Activated CD8-positive, alpha-beta memory T cell treated with anti-CD3 and anti-CD28 coated beads for 36 hours (primary cell): ENCODE data around the gene PAX3. TPM values are rescaled to one million over a fixed set of nuclear protein-coding genes. Genes with fewer than 3 reads are reported as not detected.

ENCODE experiments used
- CTCF ChIA-PET: fragments of 350-600 bp; sonication (Branson Sonifier 250); formaldehyde crosslinking; loops from one replicate; lab custom pipeline; 2021; ENCODE audit warnings: antibody characterized with exemption; lab: Charles Lee
- POLR2A ChIA-PET: fragments of 350-600 bp; sonication (Branson Sonifier 250); formaldehyde crosslinking; loops from one replicate; lab custom pipeline; 2021; ENCODE audit warnings: antibody characterized with exemption; lab: Charles Lee
- total RNA-seq, 2 experiments: library from RNA; stranded (reverse); gene quantifications; one replicate each; pipeline ENCODE4 v1.2.3, GENCODE V29; 2021

The PAX3 gene
- not detected for total RNA-seq

DNA sequence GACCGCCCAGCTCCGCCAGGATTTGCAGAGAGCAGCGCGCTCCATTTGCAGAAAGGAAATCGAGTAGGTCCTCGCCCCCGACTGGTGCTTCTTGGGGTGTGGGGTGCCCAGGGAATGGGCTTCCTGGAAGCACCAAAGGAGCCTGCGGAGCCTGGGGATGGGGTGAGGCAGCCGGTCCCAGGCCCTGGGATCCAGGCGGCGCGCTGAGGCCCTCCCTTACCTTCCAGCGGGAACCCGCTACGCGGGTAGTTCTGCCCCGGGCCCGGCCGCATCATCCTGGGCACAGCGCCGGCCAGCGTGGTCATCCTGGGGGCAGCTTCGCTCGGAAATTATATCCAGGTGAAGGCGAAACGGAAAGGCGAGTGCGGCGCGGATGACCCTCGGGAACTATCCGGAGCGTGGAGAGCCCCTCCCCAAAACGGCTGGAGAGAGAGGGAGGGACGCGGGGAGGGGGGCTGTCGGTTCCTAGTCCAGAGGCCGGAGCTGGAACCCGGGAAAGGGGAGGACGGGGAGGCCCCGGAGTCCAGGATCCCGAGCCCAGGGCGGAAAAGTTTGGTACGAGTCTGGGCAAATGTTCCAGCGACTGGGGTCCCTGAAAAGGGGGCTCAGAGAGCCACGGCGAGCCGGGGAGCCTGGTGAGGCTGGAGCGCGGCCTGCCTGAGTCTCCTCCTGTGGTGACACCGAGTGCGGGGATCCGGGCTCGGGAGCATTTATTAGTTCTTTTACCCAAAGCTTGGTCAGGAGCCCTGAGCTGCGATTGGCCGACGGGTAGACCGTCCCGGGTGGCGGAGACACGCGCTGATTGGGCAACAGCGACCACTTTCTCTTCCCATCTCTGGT, at the start of gene PAX3:
TSS of gene PAX3 (minus strand) at position 688 of the 840 bp plus-strand sequence. CDS start at position 305, 383 bp downstream.
- ChIA-PET CTCF (no interaction called here), POLR2A (no interaction called here)

DNA sequence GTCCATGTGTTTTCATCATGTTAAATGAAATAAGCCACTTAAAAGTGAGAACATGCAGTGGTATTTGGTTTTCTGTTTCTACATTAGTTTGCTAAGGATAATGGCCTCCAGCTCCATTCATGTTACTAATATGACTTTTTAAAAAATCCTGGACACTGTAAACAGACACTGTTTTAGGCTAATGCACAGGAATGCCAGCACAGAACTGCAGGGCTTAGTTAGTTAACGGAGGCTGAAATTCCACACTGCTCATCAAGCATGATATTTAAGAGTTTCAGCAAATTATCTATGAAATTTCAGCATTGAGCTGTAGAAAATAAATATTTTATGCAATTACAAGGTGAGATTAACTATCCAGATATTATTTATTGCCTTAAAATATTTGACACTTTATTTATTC, 42.5 kb upstream of the PAX3 start:
- ChIA-PET CTCF (no interaction called here), POLR2A (no interaction called here)

DNA sequence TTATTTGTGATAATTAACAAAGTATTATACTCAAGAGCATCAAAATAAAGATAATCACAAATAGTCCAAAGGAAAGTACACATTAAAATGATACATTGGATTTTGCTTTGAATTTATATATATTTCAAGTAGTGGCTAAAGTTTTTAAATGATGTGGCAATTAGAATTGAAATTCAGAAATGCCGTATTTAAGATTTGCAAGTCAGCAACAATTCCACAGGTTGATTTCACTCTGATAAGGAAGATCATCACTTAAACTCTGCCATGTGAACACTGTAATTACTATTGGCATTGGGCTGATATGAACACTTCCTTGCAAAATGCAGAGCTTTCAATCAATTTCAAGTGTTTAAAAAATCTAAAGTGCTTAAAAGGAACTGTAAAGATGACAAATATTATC, 39.6 kb upstream of the PAX3 start:
- POLR2A ChIA-PET: no interaction called here
- CTCF ChIA-PET: no interaction called here

DNA sequence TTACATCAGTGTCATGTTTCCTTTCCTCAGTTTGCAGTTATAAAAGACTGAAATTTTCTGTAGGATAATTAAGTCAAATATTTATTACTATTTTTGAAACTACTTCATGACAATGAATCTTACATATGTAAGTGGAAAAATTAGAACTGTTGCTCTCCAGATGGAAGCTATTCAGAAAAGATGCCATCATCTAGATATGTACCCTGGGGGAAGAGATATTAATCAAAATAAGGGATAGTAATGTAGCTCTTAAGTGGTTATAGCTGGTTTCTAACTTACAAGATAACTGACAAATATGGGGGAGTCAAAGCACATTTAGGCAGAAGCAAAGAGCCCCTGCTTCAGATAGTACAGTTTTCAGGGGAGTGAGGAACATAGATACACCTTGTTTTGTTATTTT, 38.1 kb upstream of the PAX3 start:
- ChIA-PET CTCF (no interaction called here), POLR2A (no interaction called here)

DNA sequence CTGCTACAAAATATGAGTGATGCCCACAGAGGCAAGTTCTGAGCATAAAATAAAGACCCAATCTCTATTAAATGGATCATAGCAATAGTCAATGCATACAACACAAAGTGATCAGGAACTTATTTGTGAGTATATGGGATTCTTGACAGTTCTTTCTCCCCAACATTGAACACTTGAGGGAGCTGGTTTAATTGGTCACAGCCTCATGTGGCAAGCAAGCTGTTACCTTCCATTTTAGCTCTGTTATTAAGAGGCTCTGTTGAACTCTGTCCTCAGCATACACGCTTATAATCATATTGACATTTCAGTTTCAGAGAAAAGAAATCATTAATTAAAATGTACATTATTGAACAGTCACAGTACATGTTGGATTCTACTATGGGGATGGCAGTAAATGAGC, 37.6 kb upstream of the PAX3 start:
- CTCF ChIA-PET: no interaction called here

DNA sequence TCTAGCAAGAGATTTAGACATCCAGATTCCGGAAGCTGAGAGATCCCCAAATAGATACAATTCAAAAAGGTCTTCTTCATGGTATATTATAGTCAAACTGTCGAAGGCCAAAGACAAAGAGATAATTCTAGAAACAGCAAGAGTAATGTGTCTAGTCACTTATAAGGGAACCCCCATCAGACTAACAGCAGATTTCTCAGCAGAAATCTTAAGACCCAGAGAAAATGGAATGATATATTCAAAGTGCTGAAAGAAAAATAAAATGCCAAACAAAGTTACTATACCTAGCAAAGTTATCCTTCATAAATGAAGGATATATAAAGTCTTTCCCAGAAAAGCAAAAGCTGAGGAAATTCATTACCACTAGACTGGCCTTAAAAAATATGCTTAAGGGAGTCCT, 36.1 kb upstream of the PAX3 start:
- ChIA-PET CTCF (no interaction called here), POLR2A (no interaction called here)

More for the DNA sequence above, 37.6 kb upstream of the PAX3 start:
- POLR2A ChIA-PET: no interaction called here

DNA sequence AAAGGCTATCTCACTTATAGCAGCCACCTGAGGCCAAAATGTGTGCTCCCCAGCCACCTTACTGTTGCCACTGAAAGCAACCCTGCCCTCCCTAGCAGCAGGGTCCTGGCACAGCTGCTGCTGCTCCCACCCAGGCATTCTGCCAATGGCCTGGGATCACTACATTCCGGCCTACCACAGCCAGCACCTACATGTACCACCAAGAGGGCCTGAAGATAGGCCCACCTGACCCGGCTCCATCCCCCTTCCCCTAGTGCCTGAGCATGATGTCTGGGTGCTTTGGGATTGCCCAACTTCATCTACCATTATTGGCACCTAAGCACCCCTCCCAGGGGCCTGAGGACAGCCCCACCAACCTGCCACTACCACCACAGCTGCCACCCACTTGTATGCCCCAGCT, 34.6 kb upstream of the PAX3 start:
- ChIA-PET CTCF (no interaction called here), POLR2A (no interaction called here)

DNA sequence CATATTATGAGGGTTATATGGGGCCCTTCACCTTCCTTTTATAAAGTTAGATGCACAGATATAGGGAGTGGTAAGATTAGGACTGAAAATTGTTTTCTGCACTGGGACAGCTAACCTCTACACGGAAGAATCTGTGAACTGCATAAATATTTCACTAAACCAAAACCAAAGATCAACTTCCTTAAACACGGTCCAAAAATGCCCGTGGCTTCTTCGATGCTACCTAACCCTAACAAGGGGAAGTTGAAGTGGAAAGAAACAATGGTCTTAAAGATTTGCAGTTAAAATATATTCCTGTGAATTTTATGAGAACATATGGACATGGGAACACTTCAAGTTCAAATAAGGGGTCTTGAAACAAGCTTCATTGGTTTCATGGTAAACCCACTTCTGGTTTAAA, 33.3 kb upstream of the PAX3 start:
- ChIA-PET CTCF (no interaction called here), POLR2A (no interaction called here)

DNA sequence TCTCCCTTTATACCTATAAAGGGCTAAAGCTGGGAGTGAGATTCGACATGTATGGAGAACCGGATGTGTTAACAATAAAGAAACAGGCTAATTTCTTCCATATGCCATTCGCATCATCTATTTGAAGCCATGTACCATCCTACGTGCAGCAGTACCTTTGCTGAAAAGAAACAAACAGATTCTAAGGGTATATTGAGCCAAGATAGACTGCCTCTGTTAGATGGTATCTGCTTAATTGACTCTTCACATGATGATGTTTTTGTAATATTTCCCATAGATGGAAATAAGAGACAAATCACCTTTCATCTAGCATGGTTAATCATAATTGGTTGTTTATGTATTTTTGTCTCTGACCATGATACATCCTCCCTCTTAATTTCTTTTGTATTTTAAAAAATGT, 32.1 kb upstream of the PAX3 start:
- POLR2A ChIA-PET: no interaction called here
- CTCF ChIA-PET: no interaction called here

DNA sequence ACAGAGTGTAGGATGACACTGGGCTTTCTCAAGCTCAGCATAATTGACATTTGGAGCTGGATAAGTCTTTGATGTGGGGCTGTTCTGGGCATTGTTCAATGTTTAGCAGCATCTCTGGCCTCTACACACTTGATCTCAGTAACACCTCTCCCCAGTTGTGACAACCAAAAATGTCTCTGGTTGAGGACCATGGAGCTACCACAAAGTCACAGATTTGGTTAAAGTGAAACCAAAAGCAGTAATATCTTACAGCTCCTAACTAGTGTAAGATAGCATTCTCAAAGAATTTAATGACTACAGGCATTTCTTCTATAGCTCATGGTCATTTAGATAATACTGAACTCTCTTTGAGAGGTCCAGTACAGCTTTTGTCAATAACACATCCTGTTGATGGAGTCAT, 23.4 kb upstream of the PAX3 start:
- CTCF ChIA-PET: interaction anchor here (0.6 kb wide), 1 partner anchor 408 kb away, joined by 3 read pairs; no protein-coding TSS in a partner anchor
- POLR2A ChIA-PET: no interaction called here

DNA sequence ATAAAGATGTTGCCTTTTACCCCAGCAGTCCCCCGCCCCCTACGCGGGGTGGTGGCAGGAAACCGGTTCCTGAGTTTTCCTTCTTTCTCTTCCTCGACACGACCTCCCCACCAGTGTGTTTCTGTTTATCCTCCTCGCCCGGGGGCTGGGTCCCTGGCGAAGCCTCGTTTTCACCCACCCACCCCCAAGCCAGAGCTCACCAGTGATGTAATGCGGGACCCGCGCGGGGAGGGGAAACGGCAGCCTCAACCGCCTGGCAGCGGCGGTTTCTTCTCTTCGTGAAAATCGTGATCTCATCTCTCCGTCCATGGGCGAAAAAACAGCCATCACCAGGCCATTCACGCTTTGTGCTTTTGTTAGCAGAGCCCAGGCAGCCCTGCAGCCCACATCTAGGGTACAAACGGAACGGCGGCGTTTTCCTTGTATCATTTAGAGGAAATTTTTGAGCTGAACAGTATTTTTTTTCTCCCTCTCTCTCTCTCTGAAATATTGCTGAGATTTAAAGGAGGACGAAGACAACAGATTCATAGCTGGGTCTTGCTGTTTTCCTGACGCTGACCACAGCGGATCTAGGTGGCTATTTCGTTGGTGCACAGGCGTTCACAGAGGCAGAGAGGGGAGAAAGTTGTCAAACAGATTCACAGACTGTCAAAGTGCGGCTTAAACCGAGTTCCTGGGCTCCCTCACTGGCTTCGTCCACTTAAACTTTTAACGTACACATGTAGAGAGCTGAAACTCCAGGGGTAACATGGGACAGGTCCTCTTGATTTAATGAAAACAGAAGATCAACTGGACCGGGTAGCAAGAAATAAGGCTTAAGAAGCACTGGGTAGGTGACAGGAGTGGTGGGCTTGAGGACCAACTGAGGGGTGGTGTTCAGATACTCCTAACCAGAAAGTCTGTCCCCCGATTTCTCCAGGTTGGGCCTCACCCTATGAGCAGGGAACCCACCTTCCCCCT, 21.9 kb upstream of the PAX3 start:
- POLR2A ChIA-PET: no interaction called here
- CTCF ChIA-PET: interaction anchor here (2.3 kb wide), 1 partner anchor 241 kb away, joined by 6 read pairs; no protein-coding TSS in a partner anchor

DNA sequence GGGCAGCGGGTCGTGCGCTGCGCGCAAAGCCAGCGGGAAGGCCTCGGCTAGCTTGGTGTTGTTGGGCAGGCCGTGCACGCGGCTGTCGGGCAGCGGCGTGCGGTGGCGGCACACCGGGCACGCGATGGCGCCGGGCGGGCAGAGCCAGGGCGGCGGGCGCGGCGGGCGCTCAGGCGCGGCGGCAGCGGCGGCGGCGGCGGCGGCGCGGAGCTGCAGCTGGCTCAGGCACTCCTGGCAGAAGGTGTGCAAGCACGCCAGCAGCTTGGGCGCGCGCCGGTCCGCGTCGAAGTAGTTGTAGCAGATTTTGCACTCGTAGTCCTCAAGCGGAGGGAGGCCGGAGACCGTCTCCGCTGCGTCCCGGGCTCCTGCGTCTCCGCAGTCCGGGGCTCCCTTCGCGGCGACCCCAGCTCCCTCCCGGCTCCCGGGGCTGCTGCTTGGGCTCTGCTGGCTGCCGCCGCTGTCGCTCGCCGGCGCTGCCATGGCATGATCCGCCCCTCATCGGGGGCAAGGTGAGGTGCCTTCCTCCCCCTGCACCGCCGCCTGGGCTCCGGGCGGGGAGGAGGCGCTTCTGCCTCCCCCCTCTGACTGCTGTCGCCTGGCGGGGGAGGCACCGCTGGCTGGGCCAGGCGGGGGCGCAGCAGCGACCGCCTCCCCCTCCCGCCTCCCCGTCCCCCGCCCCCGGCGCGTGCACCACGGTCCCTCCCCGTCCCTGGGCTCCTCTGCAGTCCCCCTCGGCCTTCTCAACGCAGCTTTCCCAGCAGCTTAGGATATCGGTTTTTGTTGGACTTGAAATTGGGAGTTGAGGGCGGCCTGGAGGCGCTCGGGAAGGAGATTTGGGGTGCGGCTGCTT, 21.0 kb upstream of the PAX3 start:
- ChIA-PET POLR2A (interaction anchor here (0.6 kb wide), 1 partner anchor 305 kb away, joined by 3 read pairs; no protein-coding TSS in a partner anchor), CTCF (interaction anchor here (2.3 kb wide), 1 partner anchor 242 kb away, joined by 6 read pairs; no protein-coding TSS in a partner anchor)

DNA sequence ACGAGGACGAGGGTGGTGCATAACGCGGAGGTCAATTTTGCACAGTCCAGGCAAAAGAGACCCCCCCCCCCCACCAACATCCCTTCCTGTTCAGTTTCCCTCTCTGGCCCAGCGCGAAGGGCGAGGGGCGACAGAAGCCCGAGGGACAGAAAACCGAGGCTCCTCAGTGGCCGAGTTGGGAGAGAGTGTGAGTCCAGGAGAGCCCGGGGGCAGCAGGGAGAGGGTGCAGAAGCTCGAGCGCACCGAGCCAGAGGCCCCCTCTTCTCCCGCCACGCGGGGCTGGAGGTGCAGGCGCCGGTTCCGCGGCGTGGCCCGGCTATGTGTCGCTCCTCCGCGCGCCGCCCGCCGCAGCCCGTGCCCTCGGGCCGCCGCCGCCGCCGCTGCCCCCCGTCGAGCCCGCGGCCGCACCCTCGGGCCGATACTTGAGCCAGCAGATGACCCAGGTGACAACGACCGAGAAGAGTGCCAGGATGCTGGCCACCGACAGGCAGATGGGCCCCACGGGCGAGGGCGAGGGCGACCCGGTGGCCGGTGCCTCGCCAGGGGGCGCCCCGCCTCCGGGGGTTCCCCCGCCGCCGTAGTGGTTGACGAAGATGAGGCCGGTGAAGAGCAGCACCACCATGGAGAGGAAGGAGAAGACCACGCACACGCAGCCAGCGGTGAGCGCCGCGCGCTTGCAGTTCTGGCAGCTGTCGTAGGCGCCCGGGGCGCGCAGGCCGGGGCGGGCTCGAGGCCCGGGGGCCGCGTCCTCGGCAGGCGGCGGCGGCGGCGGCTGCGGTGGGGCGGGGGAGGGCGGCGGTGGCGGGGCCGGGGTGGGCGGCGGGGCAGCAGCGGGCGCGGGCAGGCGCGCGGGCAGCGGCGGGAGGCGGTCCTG, 20.2 kb upstream of the PAX3 start:
- CTCF ChIA-PET: interaction anchor here (0.6 to 2.3 kb wide), 5 partner anchors 9 to 290 kb away, joined by 3 to 6 read pairs (median 4); partner anchors contain the start of gene SGPP2
- POLR2A ChIA-PET: interaction anchor here (0.6 kb wide), 1 partner anchor 306 kb away, joined by 3 read pairs; no protein-coding TSS in a partner anchor

DNA sequence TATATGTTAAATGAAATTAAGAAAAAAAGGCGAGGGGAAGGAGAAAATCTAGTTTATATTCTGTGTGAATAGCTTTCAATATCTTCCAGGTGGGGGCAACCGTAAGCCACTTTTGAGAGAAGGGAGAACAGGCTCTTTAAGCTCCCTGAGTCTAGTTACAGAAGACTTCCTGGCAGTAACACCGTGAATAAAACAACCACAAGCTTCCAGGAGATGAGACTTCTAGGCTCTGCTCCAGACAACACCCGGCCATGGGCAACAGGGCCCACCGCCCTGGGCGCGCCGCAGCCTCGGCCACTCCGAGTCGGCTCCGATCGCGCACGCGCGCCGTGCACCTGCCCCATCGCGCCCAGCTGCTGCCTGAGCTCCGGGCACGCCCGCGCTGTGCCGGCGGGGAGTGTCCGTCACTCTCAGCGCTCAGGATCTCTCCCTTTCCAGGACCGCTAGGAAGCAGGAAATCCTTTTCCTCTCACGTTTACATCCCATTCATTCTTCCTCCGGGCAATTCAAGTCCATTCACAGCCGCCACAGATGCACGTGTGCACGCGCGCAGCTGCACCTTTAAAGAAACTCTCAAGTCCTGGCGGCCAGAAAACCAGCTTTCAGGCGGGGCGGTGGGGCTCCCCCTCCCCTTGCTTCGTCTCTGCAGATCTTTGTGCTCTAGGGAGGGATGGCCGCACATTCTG, 19.4 kb upstream of the PAX3 start:
- CTCF ChIA-PET: interaction anchor here (0.8 to 1.0 kb wide), 4 partner anchors 106 to 291 kb away, joined by 3 to 6 read pairs (median 4); partner anchors contain the start of gene SGPP2
- POLR2A ChIA-PET: no interaction called here

DNA sequence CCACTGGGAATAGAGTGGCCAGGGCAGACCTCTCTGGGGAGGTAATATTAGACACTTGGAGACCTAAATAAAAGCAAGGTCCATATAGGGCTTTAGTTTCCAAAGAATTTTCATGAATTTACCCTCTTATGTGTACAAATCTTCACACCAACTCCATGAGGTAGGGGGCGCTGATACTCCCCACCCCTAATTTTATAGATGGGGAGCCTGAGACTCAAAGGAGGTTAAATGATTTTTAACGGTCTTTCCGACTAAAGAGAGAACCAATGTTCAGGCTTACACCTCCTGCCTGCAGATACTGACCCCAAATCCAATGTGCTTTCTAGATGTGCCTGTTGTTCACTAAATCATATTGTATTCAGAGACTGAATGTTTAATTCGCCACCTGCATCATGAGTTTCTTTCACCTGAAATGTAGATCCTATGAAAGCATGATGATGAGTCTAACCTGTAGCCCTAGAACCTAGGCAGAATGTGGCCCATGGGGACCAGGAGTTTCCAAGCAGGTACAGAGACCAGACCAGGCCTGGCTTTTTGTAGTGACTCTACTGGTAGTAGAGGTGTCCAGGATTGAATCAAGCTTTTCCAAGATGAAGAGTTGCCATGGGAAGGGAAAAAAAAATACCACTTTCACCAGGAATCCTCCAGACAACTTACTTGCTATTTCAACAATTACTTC, 16.8 kb upstream of the PAX3 start:
- ChIA-PET POLR2A (no interaction called here), CTCF (no interaction called here)

DNA sequence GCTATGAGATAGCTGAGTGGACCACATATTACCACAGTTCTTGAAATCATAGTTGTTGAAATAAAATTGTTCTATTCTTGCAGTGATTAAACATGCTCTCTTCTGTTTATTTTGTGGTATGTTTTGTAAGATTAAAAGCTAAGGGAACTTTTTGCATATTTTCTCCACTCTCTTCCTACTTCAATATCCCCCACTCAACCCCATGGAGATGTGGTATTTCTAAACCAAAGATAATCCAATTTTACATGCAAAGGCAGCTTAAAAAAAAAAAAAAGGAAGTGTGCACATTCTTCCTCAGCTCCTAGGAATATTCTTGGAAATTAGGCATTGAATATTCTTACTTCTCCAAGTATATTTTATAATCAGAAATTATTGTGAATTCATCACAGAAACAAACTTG, 15.0 kb upstream of the PAX3 start:
- POLR2A ChIA-PET: no interaction called here
- CTCF ChIA-PET: no interaction called here
